ENCODE results near the gene LDLRAD2. TPM values are rescaled to one million over a fixed set of nuclear protein-coding genes. Genes with fewer than 3 reads are reported as not detected.

LDLRAD2 gene
- total RNA-seq, 4 donors from 2014 or later = 0.38 to 3.3 (median 0.80) TPM; not detected in 1

- no peak overlapping the region for H3K4me3 ChIP-seq
- peaks cover 0 to 97% (median 0%) of the 10 kb centered on the region in 3 donors for H3K36me3 ChIP-seq
- H3K27ac ChIP-seq = no peak overlapping the region
- H3K4me1 ChIP-seq = no peaks in the 10 kb centered on the region
- H3K9me3 ChIP-seq = peaks cover 0 to 7% (median 0%) of the 10 kb centered on the region in 4 donors
- no peak for TF ChIP-seq CTCF (IDR thresholded peaks at IDR 0.05)
- TF ChIP-seq POLR2A (IDR thresholded peaks at IDR 0.05) = no peak
- no peak for DNase-seq
- H3K27me3 ChIP-seq = no peaks in the 10 kb centered on the region
These were observed 22.0 kb downstream of the LDLRAD2 start for GRCh38 chr1:21834094-21834493.

- Histone ChIP-seq H3K4me1 (no peaks in the 10 kb centered on the region), H3K27ac (no peak overlapping the region), H3K36me3 (peaks cover 0 to 97% (median 0%) of the 10 kb centered on the region in 3 donors), H3K27me3 (no peaks in the 10 kb centered on the region), H3K9me3 (peaks cover 0 to 7% (median 0%) of the 10 kb centered on the region in 4 donors), H3K4me3 (no peak overlapping the region)
- TF ChIP-seq POLR2A (IDR thresholded peaks at IDR 0.05) = no peak
- TF ChIP-seq CTCF (IDR thresholded peaks at IDR 0.05) = no peak
- DNase-seq = no peak
These were observed 22.6 kb downstream of the LDLRAD2 start for GRCh38 chr1:21834666-21835065.

- H3K27me3 ChIP-seq = no peaks in the 10 kb centered on the region
- peaks cover 0 to 97% (median 0%) of the 10 kb centered on the region in 3 donors for H3K36me3 ChIP-seq
These were observed 23.9 kb downstream of the LDLRAD2 start for GRCh38 chr1:21836010-21836409.

GRCh38 chr1:21836729-21837128 is 24.7 kb downstream of the LDLRAD2 start:
- Histone ChIP-seq H3K9me3 (peaks cover 0 to 7% (median 0%) of the 10 kb centered on the region in 4 donors), H3K36me3 (peaks cover 0 to 97% (median 0%) of the 10 kb centered on the region in 3 donors), H3K4me1 (no peaks in the 10 kb centered on the region), H3K4me3 (no peak overlapping the region), H3K27me3 (no peaks in the 10 kb centered on the region), H3K27ac (no peak overlapping the region)
- TF ChIP-seq CTCF (IDR thresholded peaks at IDR 0.05) (no peak), POLR2A (IDR thresholded peaks at IDR 0.05) (no peak)
- no peak for DNase-seq

More at GRCh38 chr1:21836010-21836409, 23.9 kb downstream of the LDLRAD2 start:
- no peak overlapping the region for H3K4me3 ChIP-seq
- H3K27ac ChIP-seq = no peak overlapping the region
- no peaks in the 10 kb centered on the region for H3K4me1 ChIP-seq
- TF ChIP-seq POLR2A (IDR thresholded peaks at IDR 0.05) (no peak), CTCF (IDR thresholded peaks at IDR 0.05) (no peak)
- H3K9me3 ChIP-seq = peaks cover 0 to 7% (median 0%) of the 10 kb centered on the region in 4 donors
- no peak for DNase-seq

- H3K27me3 ChIP-seq = no peaks in the 10 kb centered on the region
- H3K36me3 ChIP-seq = peaks cover 0 to 97% (median 0%) of the 10 kb centered on the region in 3 donors
- H3K4me1 ChIP-seq = no peaks in the 10 kb centered on the region
- H3K9me3 ChIP-seq = peaks cover 0 to 7% (median 0%) of the 10 kb centered on the region in 4 donors
- DNase-seq = no peak
- TF ChIP-seq POLR2A (IDR thresholded peaks at IDR 0.05) (no peak), CTCF (IDR thresholded peaks at IDR 0.05) (no peak)
- no peak overlapping the region for H3K4me3 ChIP-seq
- H3K27ac ChIP-seq = no peak overlapping the region
These were observed 25.4 kb downstream of the LDLRAD2 start for GRCh38 chr1:21837476-21837875.

Measured in Peyer's patch (tissue), 4 donors.